ENCODE measurements around the gene PTPRN2.
"Not testable (repeated sequence)": the region's sequence is repeated elsewhere in the genome, so short reads cannot be mapped to it uniquely, and the experiment has no call there.

Gene PTPRN2

GRCh38 chr7:158467562-158467961 is 120.1 kb downstream of the PTPRN2 start:
- no peak for DNase-seq (ENCODE audit: low spot score)

GRCh38 chr7:158463317-158463716 is 124.3 kb downstream of the PTPRN2 start:
- no peak for DNase-seq (ENCODE audit: low spot score)

GRCh38 chr7:158461824-158462223 is 125.8 kb downstream of the PTPRN2 start:
- DNase-seq (ENCODE audit: low spot score): no peak

- no peak for DNase-seq (ENCODE audit: low spot score)
Observed at GRCh38 chr7:158460665-158461064, 127.0 kb downstream of the PTPRN2 start.

- no peak for DNase-seq (ENCODE audit: low spot score)
Observed at GRCh38 chr7:158458716-158459282, 128.8 kb downstream of the PTPRN2 start.

GRCh38 chr7:158458096-158458495 is 129.5 kb downstream of the PTPRN2 start:
- DNase-seq (ENCODE audit: low spot score): no peak

GRCh38 chr7:158457586-158457985 is 130.0 kb downstream of the PTPRN2 start:
- DNase-seq (ENCODE audit: low spot score): not testable (repeated sequence)

GRCh38 chr7:158454631-158455030 is 133.0 kb downstream of the PTPRN2 start:
- no peak for DNase-seq (ENCODE audit: low spot score)

GRCh38 chr7:158453663-158454062 is 134.0 kb downstream of the PTPRN2 start:
- DNase-seq (ENCODE audit: low spot score): no peak

- DNase-seq (ENCODE audit: low spot score): no peak
Observed at GRCh38 chr7:158452331-158452730, 135.3 kb downstream of the PTPRN2 start.

- no peak for DNase-seq (ENCODE audit: low spot score)
Observed at GRCh38 chr7:158450476-158451124, 137.0 kb downstream of the PTPRN2 start.

- no peak for DNase-seq (ENCODE audit: low spot score)
Observed at GRCh38 chr7:158449942-158450341, 137.7 kb downstream of the PTPRN2 start.

GRCh38 chr7:158449266-158449665 is 138.4 kb downstream of the PTPRN2 start:
- DNase-seq (ENCODE audit: low spot score): no peak

- no peak for DNase-seq (ENCODE audit: low spot score)
Observed at GRCh38 chr7:158448430-158449100, 139.1 kb downstream of the PTPRN2 start.

GRCh38 chr7:158447506-158448171 is 140.0 kb downstream of the PTPRN2 start:
- DNase-seq (ENCODE audit: low spot score): no peak

- no peak for DNase-seq (ENCODE audit: low spot score)
Observed at GRCh38 chr7:158447151-158447505, 140.5 kb downstream of the PTPRN2 start.

GRCh38 chr7:158446706-158447105 is 140.9 kb downstream of the PTPRN2 start:
- DNase-seq (ENCODE audit: low spot score): no peak

GRCh38 chr7:158446281-158446680 is 141.3 kb downstream of the PTPRN2 start:
- DNase-seq (ENCODE audit: low spot score): no peak

GRCh38 chr7:158445421-158446175 is 142.0 kb downstream of the PTPRN2 start:
- no peak for DNase-seq (ENCODE audit: low spot score)

GRCh38 chr7:158444501-158445420 is 142.9 kb downstream of the PTPRN2 start:
- no peak for DNase-seq (ENCODE audit: low spot score)

Data from SW480 (cell line).